ENCODE data around the gene MITF.

GRCh38 chr3:69915726-69916125, 176.5 kb downstream of the MITF start:
- TF ChIP-seq EZH2 (IDR thresholded peaks at IDR 0.05; ENCODE audit: borderline replicate concordance, low read length) = no peak
- no peak for TF ChIP-seq CTCF (conservative IDR thresholded peaks at IDR 0.05 in 1 of 2, IDR thresholded peaks at IDR 0.05 in 1 of 2; ENCODE audit: extremely low read depth in 1 of 2, insufficient read depth in 1 of 2, low read depth in 1 of 2, low read length in 2 of 2)

Measured in mammary epithelial cell (primary cell).